HG02759 (cell line): Measurements from ENCODE around the gene MTREX.

Source experiments
- ATAC-seq: cut with Tn5 transposase; IDR thresholded peaks from one replicate; pipeline ENCODE4 v1.9.1; 2021; ENCODE audit warnings: mild to moderate bottlenecking, moderate library complexity; ENCODE audit not compliant: unreplicated experiment

MTREX gene

DNA sequence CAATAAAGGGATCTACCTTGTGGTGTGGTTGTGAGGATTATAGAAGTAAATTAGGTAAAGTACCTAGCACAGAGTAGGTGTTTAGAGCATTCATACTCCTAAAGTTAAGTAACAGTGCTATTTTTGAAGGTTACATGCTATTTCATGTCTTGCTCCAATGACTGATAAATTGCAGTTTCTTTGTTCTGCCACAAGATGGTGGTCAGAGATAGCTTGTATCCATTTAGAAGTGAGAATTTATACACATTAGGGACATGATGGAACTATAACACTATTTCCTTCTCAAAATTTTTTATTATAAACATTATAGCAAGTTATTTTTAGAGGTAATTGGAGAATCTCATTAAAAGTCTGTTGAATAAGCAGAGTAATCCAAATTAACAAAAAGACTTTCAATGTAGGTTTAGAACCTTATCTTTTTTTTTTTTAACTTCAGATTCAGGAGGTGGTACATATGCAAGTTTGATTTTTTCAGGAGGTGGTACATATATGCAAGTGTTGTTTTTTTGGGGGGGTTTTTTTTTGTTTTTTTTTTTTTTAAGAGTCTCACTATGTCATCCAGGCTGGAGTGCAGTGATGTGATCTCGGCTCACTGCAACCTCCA is 17.1 kb downstream of the MTREX start:
- no peak for ATAC-seq

DNA sequence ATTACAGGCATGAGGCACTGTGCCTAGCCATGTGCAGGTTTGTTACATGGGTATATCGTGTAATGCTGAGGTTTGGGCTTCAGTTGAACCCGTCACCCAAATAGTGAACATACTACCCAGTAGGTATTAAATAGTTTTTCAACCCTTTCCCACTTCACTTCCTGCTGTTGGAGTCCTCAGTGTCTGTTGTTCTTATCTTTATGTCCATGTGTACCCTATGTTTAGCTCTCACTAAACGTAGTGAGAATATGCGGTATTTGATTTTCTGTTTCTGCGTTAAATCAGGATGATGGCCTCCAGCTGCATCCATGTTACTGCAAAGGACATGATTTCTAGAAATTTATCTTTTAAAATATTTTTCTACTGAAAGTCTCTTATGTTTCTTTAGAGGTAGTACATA is 17.8 kb downstream of the MTREX start:
- no peak for ATAC-seq

DNA sequence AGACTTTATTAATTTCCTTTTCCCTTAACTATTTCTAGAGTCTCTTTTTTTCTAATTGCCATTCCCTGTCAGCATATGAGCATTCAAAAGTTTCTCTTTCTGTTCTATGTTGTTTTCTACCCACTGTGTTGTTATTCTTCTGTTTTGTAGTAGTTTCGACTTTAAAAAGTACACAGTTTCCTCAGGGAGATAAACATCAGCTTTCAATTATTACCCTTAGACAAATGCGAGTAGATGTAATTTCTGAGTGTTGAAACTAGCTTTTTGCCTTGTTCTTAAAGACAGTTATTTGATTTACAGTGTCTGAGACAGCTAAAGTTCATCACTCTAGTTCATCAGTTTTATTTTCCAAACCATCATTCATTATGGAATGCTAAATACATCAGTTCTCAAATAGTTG is 19.5 kb downstream of the MTREX start:
- ATAC-seq, result no peak

DNA sequence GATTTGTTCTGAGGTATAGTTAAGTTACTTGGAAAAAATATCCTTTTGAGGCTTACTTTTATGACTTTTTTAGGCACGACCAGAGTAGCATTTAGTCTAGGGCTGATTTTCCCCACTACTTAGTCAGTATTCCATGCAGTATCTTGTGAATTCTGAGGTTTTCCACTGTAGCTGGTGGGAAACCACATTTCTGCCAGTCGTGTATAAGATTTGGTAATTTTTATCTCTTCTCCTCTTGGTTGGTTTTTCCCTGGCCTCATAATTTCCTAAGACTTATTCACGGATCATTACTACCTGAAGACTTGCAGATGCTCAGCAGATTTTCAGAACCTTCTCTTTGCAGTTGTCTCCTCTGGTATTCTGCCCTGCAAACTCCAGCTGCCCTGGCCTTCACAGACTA is 23.5 kb downstream of the MTREX start:
- no peak for ATAC-seq

DNA sequence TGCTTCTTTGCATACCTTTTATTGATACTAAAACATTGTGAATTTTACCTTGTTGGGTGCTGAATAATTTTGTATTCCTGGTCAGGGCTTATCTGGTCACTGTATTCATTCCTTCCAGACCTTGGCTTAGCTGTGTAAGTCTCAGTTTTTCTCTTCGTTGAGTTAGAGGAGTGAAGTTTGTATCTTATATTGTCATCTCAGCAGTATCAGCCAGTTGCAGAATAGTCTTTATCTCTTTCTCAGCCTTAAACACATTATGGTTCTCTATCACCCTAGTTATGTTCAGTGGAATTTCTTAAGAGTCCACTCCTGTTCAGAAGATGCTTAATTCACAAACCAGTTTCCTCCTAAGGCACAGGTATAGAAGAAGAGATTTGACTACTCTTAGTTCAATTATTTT is 25.2 kb downstream of the MTREX start:
- ATAC-seq, result no peak

DNA sequence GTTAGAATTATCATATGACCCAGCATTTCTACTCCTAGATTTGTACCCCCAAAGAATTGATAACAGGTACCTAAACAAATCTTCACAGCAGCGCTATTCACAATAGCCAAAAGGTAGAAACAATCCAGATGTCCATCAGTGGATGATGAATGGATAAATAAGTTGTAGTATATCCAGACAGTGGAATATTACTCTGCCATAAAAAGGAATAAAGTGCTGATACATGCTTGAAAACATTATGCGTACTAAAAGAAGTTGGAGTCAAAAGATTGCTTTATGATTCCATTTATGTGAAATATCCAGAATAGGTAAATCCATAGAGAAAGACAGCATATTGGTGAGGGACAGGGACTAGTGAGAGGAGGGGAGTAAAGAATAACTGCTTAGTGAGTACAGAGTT is 26.0 kb downstream of the MTREX start:
- no peak for ATAC-seq

DNA sequence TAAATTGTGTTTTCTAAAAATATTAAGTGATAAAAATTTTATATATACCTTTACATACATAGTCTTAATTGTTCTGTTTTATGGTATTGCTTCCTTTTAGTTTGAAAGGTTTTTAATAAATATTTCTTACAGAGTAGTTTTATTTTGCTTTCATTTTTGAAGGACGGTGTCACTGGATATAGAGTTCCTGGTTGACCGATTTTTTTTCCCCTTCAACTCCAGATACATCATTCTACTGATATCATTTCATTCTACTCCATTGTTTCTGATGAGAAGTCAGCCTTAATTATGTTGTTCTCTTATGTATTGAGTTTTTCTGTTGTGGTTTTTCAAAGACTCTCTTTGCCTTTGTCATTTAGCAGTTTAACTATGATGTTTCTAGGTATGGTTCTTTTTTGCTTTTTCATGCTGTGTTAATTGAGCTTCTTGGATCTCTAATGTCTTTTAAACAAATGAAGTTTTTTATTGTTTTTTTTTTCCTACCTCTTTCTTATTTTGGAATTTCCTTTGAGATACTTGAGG is 30.4 kb downstream of the MTREX start:
- no peak for ATAC-seq

DNA sequence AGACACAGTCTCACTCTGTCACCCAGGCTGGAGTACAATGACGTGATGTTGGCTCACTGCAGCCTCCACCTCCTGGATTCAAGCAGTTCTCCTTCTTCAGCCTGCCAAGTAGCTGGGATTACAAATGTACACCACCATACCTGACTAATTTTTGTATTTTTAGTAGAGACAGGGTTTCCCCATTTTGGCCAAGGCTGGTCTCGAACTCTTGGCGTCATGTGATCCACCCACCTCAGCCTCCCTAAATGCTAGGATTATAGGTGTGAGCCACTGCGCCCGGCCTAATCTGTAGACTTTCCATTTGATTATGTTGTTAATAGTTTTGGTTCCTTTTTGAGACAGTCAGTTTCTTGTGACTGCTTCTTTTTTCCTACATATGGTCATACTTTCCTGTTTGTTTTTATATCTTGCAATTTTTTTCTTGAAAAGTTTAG is 31.0 kb downstream of the MTREX start:
- peak; percentile 79 for ATAC-seq

DNA sequence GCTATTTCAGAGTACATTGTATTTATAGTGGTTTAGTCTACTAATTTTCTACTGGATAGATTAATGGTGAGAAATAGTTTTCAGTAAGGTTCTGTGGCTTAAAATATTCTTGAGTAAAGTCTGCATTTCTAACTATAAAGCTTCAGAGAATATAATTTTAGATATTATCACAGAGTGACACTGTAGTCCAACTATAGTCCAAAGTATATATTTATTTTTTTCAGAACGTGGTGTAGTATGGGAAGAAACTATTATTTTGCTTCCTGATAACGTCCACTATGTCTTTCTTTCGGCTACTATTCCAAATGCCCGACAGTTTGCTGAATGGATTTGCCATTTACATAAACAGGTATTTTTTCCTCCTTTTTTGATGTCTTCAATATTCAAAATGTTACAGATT is 35.3 kb downstream of the MTREX start:
- no peak for ATAC-seq

DNA sequence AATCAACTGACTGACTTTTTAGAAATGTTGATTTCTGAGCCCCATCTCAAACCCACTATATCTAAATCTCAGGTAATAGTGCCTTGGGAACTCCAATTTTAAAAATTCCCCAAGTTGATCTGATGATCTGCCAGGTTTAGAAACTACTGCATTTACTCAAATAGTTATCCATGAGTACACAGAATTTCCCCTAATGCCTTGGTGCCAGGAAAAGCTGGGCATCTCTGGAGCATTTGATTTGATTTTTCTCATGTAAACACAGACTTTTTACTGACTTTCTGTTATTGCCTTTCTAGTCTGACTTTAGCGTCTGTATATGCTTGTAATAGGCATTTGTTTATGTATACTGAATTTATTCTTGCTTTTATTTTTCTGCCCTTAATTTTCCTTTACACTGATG is 35.8 kb downstream of the MTREX start:
- ATAC-seq, result no peak

DNA sequence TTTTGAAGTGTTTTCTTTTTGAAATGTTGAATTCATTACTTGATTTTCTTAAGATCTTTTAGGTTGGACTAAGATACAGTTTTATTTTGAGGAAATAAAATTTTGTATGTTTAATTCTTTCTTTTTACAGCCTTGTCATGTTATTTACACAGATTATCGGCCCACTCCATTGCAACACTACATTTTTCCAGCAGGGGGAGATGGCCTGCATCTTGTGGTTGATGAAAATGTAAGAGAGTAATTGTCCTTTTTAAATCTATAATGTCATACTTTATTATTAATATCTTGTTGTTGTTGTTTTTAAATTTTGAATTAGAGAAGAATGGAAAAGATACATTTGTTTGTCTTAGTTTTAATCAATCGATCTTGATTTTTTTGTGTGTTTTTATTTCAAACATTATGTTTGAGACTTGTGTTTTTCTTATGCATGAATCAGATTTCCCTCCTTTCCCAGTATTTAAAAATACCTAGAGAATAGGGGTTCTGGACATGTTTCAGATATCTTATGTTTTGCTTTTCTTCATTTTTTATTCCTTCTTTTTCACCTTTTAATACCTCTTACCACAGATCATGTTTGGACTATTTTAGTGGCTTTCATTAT is 36.7 kb downstream of the MTREX start:
- no peak for ATAC-seq

DNA sequence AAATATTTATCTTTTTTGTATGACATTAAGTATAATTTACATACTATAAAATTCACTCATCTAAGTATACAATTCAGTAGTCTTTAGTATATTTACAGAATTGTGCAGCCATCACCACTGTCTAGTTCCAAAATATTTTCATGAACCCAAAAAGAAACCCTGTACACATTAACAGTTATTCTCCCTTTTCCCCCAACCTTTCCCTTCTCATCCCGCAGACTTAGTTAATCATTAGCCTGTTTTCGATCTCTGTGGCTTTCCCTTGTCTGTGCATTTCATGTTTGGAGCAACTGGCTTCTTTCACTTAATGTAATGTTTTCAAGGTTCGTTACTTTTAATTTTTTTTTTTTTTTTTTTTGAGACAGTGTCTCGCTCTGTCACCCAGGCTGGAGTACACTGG is 37.5 kb downstream of the MTREX start:
- no peak for ATAC-seq

DNA sequence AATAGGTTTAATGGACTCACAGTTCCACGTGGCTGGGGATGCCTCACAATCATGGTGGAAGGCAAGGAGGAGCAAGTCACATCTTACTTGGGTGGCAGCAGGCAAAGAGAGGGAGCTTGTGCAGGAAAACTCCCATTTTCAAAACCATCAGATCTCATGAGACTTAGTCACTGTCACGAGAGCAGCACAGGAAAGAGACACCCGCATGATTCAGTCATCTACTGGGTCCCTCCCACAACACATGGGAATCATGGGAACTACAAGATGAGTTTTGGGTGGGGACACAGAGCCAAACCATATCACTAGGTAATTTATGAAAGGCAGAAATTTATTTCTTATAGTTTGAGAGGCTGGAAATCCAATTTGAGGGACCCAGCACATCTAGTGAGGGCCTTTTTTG is 40.0 kb downstream of the MTREX start:
- no peak for ATAC-seq

DNA sequence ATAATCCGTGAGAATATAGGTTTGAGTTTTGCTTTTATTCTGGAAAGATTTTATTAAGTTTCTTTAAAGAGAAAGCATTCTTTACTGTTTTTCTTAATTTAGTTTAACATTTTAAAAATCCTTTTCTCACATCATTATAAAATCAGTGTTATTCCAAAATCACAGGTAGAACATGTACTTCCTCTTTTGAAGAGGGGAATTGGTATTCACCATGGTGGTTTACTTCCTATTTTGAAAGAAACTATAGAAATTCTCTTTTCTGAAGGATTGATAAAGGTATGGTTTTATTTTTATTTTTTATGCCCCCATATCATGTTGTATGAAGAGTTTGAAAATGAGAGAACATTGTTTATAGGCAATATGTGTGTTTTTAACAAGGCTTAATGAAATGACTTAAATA is 43.0 kb downstream of the MTREX start:
- no peak for ATAC-seq

DNA sequence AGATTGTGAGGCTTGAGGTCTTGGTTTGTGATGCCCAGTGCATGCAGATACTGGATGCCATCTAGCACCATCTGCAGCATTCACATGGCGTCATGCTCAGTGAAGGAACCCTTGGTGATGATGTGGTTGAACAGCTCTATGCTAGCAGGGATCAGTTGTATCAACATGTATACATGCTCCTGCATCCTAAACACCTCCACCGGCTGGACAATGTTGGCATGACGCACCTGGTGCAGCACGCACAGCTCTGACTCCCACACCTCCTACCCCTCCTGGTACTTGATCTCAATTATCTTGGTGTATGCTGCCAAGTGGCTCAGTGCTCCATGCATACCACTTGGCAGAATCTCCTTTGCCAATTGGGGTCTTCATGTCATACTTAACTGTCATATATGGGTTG is 49.1 kb downstream of the MTREX start:
- ATAC-seq, result no peak

DNA sequence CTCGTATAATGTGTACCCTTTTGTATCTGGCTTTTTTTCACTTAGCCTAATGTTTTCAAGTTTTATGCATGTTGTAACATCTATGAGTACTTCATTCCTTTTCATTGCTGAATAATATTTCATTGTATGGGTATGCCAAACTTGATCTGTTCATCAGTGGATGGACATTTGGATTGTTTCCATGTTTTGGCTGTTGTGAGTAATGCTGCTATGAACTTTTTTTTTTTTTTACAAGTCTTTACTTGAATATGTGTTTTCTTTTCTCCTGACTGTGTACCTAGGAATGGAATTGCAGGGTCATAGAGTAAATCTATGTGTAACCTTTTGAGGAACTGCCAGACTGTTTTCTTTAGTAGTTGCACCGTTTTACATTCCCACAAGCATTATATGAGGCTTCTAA is 52.4 kb downstream of the MTREX start:
- no peak for ATAC-seq

DNA sequence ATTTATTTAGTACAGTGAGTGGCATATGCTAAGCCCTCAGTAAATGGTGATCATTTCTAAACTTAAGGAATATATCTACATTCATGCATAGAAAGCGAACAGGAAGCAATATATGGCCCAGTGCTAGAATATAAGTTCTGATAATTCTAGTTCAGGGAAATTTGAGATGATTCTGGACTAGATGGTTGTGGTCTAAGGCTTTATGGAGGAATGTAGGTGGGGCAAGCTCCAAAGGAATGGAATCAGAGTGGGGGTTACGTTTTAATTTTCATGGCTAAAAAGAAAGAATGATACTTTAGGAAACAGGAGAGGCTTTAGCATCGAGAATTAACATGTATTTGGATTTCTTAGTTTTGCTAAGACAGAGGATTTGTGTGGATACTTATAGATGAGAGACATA is 56.1 kb downstream of the MTREX start:
- ATAC-seq, result no peak

DNA sequence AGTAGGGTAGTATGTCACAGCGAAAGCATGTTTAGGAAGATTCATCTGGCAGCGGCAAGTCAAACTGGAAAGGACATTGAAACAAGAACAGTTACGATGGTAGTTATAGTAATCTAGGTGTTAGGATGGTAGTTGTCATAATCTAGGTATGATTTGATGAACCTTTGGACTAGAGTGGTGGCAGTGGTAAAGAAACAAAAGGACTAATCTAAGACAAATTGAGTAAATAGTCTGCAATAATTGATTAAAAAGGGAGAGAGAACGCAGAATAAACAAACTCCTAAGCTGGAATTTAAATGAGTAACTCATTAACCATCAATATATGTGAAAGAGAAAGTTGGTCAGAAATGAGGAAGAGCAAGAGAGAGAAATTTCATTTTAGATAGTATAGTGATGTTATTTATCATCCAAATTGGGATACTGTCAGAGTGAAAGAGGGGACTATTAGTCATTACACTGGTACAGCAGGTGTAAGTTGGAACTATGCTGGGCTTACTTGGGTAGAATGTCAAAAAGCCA is 56.8 kb downstream of the MTREX start:
- peak; percentile 99 for ATAC-seq

DNA sequence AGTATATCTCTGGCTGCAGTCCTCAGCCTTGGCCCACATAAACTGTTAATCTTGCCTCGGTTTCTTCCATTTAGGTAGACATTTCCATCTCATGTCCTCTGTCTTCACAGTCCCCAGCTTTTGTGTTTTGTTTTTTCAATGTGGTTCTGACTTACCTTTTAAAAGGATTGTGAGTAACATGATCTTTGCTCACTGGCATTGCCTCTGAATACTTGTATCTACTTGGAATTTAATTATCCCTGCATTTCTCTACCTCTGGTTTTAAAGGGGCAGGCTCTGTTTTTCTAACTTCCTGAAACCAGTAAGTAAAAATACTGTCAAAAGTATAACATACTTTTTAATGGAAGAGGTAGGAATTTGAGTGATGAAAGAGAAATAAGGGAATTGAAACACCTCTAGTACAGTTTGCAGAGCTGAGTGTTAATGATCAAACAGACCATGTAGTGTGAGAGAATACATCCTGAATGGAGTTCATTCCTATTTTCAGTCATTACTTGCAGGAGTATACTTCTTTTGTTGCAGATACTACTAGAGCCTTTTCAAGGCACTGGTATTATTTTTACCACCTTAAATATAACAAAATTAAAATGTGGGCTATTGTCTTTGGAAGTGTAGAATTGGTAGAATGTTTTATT is 62.6 kb downstream of the MTREX start:
- peak; percentile 56 for ATAC-seq

DNA sequence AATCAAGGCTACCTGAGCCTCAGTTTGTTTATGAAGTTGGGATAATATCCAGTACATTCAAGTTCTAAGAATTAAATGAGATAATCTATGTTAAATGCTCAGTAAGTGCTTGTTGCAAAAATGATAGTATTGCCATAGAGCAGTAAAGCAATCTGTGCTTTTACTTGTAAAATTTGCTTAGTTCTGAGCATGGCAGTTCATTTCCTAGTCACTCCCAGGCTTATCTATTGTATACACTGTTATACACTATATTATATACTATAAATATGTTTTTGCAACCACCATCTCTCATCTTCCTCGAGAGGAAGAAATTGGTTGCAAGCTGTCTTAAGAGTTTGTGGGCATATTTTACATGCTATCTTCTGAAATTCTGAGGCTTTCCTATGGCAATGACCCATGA is 63.4 kb downstream of the MTREX start:
- ATAC-seq, result no peak

DNA sequence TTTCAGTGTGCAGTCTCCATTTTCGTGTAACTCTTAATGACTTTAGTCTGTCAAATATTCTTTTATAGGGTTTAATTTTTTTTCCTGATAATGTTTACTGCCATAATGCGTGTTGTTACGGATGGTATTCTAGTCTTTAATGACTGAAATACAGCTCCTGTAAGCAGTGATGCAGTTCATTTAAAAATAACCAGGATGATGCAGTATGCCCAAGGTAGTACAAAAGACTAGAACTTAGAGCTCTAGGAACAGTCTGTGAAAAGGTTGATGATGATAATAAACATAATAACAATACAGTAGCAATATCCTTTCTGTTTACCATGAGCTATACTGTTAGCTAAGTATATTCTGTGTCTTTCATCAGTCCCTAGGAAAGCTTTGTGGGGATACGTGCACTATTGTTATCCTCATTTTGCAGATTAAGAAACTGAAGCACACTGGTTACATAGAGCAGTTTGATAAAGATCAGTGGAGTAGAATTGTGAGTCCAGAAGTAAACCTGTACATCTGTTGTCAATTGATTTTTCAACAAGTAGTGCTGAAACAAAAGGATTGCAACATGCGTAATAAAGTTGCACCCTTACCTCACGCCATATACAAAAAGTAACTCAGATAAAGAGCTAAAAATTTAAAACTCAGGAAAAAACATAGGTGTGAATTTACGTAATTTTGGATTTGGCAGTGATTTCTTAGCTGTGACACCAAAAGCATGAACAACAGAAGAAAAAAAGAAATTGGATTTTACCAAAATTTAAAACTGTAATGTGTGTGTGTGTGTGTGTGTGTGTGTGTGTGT is 64.5 kb downstream of the MTREX start:
- ATAC-seq, result no peak
